MM.1S (cell line): ENCODE data around the gene MYLK.

Experiments
- DNase-seq: peaks from one replicate; pipeline ENCODE4 v3.0.0-alpha.2; 2015
- H2AFZ ChIP-seq: fragments of 300-600 bp; sonication (generic); 2 replicates; pipeline ENCODE4 v1.6.0; 2016; ENCODE audit warnings: antibody characterized with exemption, low read length
- H3F3A ChIP-seq: fragments of 300-600 bp; sonication (generic); 2 replicates; pipeline ENCODE4 v1.6.1; 2016; ENCODE audit warnings: mild to moderate bottlenecking, antibody characterized with exemption, low read length, moderate library complexity, mixed read lengths; ENCODE audit not compliant: insufficient read depth
- H3K27ac ChIP-seq: fragments of 300-600 bp; sonication (generic); 2 replicates; pipeline ENCODE4 v1.5.1; 2016; ENCODE audit warnings: mild to moderate bottlenecking, low read length
- H3K27me3 ChIP-seq: fragments of 300-600 bp; sonication (generic); replicated peaks from 2 replicates; pipeline ENCODE4 v1.6.0; 2016; ENCODE audit warnings: low read length; ENCODE audit not compliant: insufficient read depth
- H3K36me3 ChIP-seq: fragments of 300-600 bp; sonication (generic); replicated peaks from 2 replicates; pipeline ENCODE4 v1.6.1; 2016; ENCODE audit warnings: mild to moderate bottlenecking, low read length, mixed read lengths; ENCODE audit not compliant: insufficient read depth
- H3K4me1 ChIP-seq: fragments of 300-600 bp; sonication (generic); 2 replicates; pipeline ENCODE4 v1.6.1; 2016; ENCODE audit warnings: low read length, mixed read lengths
- H3K4me2 ChIP-seq: fragments of 300-600 bp; sonication (generic); 2 replicates; pipeline ENCODE4 v1.6.0; 2016; ENCODE audit warnings: low read depth, low read length
- H3K4me3 ChIP-seq: fragments of 300-600 bp; sonication (generic); 2 replicates; pipeline ENCODE4 v1.5.1; 2016; ENCODE audit warnings: low read length, mixed read lengths
- H3K79me2 ChIP-seq: fragments of 300-600 bp; sonication (generic); 2 replicates; pipeline ENCODE4 v1.6.1; 2016; ENCODE audit warnings: mixed run types, low read length, mixed read lengths
- H3K9ac ChIP-seq: fragments of 300-600 bp; sonication (generic); 2 replicates; pipeline ENCODE4 v1.6.1; 2016; ENCODE audit warnings: low read length, mixed read lengths
- H3K9me2 ChIP-seq: fragments of 300-600 bp; sonication (generic); replicated peaks from 2 replicates; pipeline ENCODE4 v1.6.1; 2016; ENCODE audit warnings: mild to moderate bottlenecking, low read length, mixed read lengths; ENCODE audit not compliant: insufficient read depth
- H3K9me3 ChIP-seq: fragments of 300-600 bp; sonication (generic); replicated peaks from 2 replicates; pipeline ENCODE4 v1.6.1; 2016; ENCODE audit warnings: mild to moderate bottlenecking, low read length, mixed read lengths; ENCODE audit not compliant: insufficient read depth
- H4K20me1 ChIP-seq: fragments of 300-600 bp; sonication (generic); 2 replicates; pipeline ENCODE4 v1.6.1; 2016; ENCODE audit warnings: mild to moderate bottlenecking, low read length, moderate library complexity, mixed read lengths; ENCODE audit not compliant: insufficient read depth
- EZH2 ChIP-seq: fragments of 300-600 bp; sonication (generic); optimal IDR thresholded peaks from 2 replicates; pipeline ENCODE3; 2017; ENCODE audit warnings: low read depth, mild to moderate bottlenecking, antibody characterized with exemption, low read length, mixed read lengths
- EZH2phosphoT487 ChIP-seq: fragments of 300-600 bp; sonication (generic); IDR thresholded peaks from 2 replicates; pipeline ENCODE4 v1.6.1; 2018; ENCODE audit warnings: antibody characterized with exemption, low read length
- TF ChIP-seq, protein P1 (sequence below): fragments of 300-600 bp; sonication (generic); IDR thresholded peaks from 2 replicates; pipeline ENCODE4 v1.5.1; 2016; ENCODE audit warnings: antibody characterized with exemption, low read length, mixed read lengths

Gene MYLK

DNA sequence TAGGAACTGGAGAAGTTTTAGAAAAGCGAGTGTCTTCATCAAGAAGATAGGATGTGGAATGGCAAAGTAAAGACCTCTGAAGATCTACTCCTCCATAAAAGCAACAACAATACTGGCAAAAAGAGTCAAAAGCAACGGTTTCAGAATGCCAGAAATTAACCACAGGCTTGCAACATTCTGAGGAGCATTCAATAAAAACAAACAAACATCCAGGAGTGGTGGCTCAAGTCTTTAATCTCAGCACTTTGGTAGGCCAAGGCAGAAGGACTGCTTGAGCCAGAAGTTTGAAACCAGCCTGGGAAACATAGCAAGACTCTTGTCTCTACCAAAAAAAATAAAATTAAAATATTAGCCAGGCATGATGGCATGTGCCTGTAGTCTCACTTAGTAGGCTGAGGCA is 156.1 kb downstream of the MYLK start:
- Histone ChIP-seq H3K4me2 (no peak overlapping the region), H3K4me3 (no peak overlapping the region), H3K27ac (no peak overlapping the region), H2AFZ (no peak overlapping the region), H4K20me1 (no peaks in the 10 kb centered on the region), H3K4me1 (no peaks in the 10 kb centered on the region), H3K79me2 (no peaks in the 10 kb centered on the region), H3K9me2 (no peaks in the 10 kb centered on the region), H3K9ac (no peak overlapping the region), H3K9me3 (no peaks in the 10 kb centered on the region), H3K36me3 (no peaks in the 10 kb centered on the region), H3F3A (no peaks in the 10 kb centered on the region), H3K27me3 (no peaks in the 10 kb centered on the region)
- TF ChIP-seq, protein P1, sequence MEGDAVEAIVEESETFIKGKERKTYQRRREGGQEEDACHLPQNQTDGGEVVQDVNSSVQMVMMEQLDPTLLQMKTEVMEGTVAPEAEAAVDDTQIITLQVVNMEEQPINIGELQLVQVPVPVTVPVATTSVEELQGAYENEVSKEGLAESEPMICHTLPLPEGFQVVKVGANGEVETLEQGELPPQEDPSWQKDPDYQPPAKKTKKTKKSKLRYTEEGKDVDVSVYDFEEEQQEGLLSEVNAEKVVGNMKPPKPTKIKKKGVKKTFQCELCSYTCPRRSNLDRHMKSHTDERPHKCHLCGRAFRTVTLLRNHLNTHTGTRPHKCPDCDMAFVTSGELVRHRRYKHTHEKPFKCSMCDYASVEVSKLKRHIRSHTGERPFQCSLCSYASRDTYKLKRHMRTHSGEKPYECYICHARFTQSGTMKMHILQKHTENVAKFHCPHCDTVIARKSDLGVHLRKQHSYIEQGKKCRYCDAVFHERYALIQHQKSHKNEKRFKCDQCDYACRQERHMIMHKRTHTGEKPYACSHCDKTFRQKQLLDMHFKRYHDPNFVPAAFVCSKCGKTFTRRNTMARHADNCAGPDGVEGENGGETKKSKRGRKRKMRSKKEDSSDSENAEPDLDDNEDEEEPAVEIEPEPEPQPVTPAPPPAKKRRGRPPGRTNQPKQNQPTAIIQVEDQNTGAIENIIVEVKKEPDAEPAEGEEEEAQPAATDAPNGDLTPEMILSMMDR = no peak
- TF ChIP-seq EZH2 (no peak), EZH2phosphoT487 (no peak)
- DNase-seq = no peak

DNA sequence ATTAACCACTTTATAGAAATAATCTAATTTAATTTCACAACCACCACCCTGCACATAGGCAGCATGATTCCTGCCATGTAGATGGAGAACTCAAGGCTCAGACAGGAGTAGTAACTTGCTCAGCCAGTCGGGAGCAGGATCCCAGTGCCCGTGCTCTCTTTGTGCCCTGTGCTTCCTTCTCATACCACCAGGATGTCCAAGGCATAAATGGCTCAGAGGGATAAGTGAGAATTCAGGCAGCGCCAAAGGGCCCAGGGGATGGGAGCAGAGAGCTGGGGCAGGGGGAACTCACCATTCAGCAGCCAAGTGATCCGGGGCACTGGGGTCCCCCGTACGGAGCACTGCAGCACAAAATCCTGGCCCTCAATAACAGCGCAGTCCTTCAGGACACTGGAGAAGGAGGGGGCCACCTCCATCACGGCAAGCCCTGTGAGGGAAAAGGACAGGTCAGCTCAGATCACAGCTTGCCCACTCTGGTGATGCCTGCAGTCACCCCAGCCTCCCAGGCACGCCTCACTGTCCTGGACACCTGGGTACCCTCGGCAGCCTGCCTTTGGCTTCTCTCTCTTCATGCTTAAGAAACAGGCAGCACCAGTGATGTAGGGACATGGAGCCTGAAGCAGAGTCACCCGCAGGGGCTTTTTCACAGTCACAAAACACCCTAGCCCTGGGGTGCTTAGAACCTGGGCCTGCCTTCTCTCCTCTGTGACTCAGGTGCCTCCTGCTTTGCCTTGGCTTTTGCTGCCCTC is 158.3 kb downstream of the MYLK start:
- DNase-seq = no peak
- no peak overlapping the region for H2AFZ ChIP-seq
- no peaks in the 10 kb centered on the region for H3K36me3 ChIP-seq
- H4K20me1 ChIP-seq = no peaks in the 10 kb centered on the region
- H3K9me3 ChIP-seq = no peaks in the 10 kb centered on the region
- no peaks in the 10 kb centered on the region for H3K4me1 ChIP-seq
- H3K79me2 ChIP-seq = no peaks in the 10 kb centered on the region
- TF ChIP-seq EZH2phosphoT487 = no peak
- TF ChIP-seq, protein P1 = no peak
- no peak for TF ChIP-seq EZH2
- no peak overlapping the region for H3K27ac ChIP-seq
- no peaks in the 10 kb centered on the region for H3K9me2 ChIP-seq
- no peak overlapping the region for H3K9ac ChIP-seq
- H3K4me2 ChIP-seq = no peak overlapping the region
- no peaks in the 10 kb centered on the region for H3K27me3 ChIP-seq
- H3K4me3 ChIP-seq = no peak overlapping the region
- no peaks in the 10 kb centered on the region for H3F3A ChIP-seq

DNA sequence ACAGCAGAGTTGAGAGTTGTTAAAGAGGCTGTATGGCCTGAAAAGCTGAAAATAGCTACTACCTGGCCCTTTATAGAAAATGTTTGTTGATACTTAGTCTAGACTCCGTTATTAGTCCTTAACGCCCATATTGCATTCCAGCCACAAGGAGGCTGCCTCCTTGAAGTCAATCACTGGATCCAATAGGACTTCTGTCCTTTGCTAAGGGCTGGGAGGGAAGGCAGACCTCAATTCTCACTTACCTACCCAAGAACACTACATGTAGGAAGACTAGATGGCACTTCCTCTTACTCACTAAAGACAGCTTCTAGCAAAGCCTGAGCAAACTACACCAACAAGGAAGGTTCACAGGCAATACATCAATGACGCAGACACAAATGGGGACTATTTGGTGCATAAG is 159.8 kb downstream of the MYLK start:
- no peak for DNase-seq
- TF ChIP-seq EZH2 = no peak
- TF ChIP-seq, protein P1 = no peak
- no peak for TF ChIP-seq EZH2phosphoT487
- no peak overlapping the region for H3K9ac ChIP-seq

More for the DNA sequence above, 159.8 kb downstream of the MYLK start:
- no peaks in the 10 kb centered on the region for H3K27me3 ChIP-seq
- H4K20me1 ChIP-seq = no peaks in the 10 kb centered on the region
- H3K9me2 ChIP-seq = no peaks in the 10 kb centered on the region
- no peaks in the 10 kb centered on the region for H3K36me3 ChIP-seq
- H3K4me2 ChIP-seq = no peak overlapping the region
- H3K79me2 ChIP-seq = no peaks in the 10 kb centered on the region
- no peaks in the 10 kb centered on the region for H3K4me1 ChIP-seq
- no peaks in the 10 kb centered on the region for H3K9me3 ChIP-seq
- H3F3A ChIP-seq = no peaks in the 10 kb centered on the region
- H3K4me3 ChIP-seq = no peak overlapping the region
- H3K27ac ChIP-seq = no peak overlapping the region
- H2AFZ ChIP-seq = no peak overlapping the region
